Middle frontal gyrus (tissue), 1 donor: ENCODE results near the gene SPDYE17.
"Not testable (repeated sequence)": the region's sequence is repeated elsewhere in the genome, so short reads cannot be mapped to it uniquely, and the experiment has no call there.

Source experiments
- DNase-seq: peaks from one replicate; pipeline ENCODE4 v3.0.0-alpha.2; 2015; ENCODE audit warnings: low spot score; ENCODE audit errors: extremely low spot score

The SPDYE17 gene

GRCh38 chr7:76998764-76999450, 33.3 kb downstream of the SPDYE17 start:
- not testable (repeated sequence) for DNase-seq

GRCh38 chr7:76998285-76998589, 33.9 kb downstream of the SPDYE17 start:
- no peak for DNase-seq

- no peak for DNase-seq
These were observed 34.5 kb downstream of the SPDYE17 start for GRCh38 chr7:76997381-76998284.

GRCh38 chr7:76996932-76997331, 35.2 kb downstream of the SPDYE17 start:
- not testable (repeated sequence) for DNase-seq

GRCh38 chr7:76994286-76994685, 37.9 kb downstream of the SPDYE17 start:
- DNase-seq, result not testable (repeated sequence)

- DNase-seq, result not testable (repeated sequence)
These were observed 38.3 kb downstream of the SPDYE17 start for GRCh38 chr7:76993831-76994230.

- not testable (repeated sequence) for DNase-seq
These were observed 39.3 kb downstream of the SPDYE17 start for GRCh38 chr7:76992871-76993270.

GRCh38 chr7:76992204-76992603, 40.0 kb downstream of the SPDYE17 start:
- not testable (repeated sequence) for DNase-seq

- DNase-seq, result not testable (repeated sequence)
These were observed 42.0 kb downstream of the SPDYE17 start for GRCh38 chr7:76990202-76990601.

- not testable (repeated sequence) for DNase-seq
These were observed 46.0 kb downstream of the SPDYE17 start for GRCh38 chr7:76985924-76986717.

GRCh38 chr7:76984784-76985136, 47.4 kb downstream of the SPDYE17 start:
- not testable (repeated sequence) for DNase-seq

GRCh38 chr7:76983937-76984783, 48.0 kb downstream of the SPDYE17 start:
- DNase-seq, result not testable (repeated sequence)

- DNase-seq, result not testable (repeated sequence)
These were observed 48.8 kb downstream of the SPDYE17 start for GRCh38 chr7:76983333-76983732.

- DNase-seq, result not testable (repeated sequence)
These were observed 49.7 kb downstream of the SPDYE17 start for GRCh38 chr7:76982501-76982900.

GRCh38 chr7:76981187-76981970, 50.8 kb downstream of the SPDYE17 start:
- DNase-seq, result not testable (repeated sequence)

GRCh38 chr7:76980576-76980975, 51.6 kb downstream of the SPDYE17 start:
- not testable (repeated sequence) for DNase-seq

- not testable (repeated sequence) for DNase-seq
These were observed 54.3 kb downstream of the SPDYE17 start for GRCh38 chr7:76977761-76978367.

GRCh38 chr7:76974793-76975579, 57.2 kb downstream of the SPDYE17 start:
- DNase-seq, result not testable (repeated sequence)

- not testable (repeated sequence) for DNase-seq
These were observed 57.8 kb downstream of the SPDYE17 start for GRCh38 chr7:76974336-76974735.
